ENCODE data around the gene IFIH1.

IFIH1 gene

GRCh38 chr2:162324953-162325352 is 6.5 kb upstream of the IFIH1 start:
- Mint-ChIP-seq H3K36me3 (peaks cover 2% of the 10 kb centered on the region), H3K9me3 (ENCODE audit: low read depth) (no peaks in the 10 kb centered on the region), H3K4me1 (ENCODE audit: low read depth) (peaks cover 17% of the 10 kb centered on the region), H3K27ac (no peak overlapping the region), H3K27me3 (no peaks in the 10 kb centered on the region), H3K4me3 (no peak overlapping the region)

- Mint-ChIP-seq H3K9me3 (ENCODE audit: low read depth) (no peaks in the 10 kb centered on the region), H3K27ac (peak overlapping the region; percentile 10), H3K4me3 (peak overlapping the region; percentile 14), H3K36me3 (peaks cover 3% of the 10 kb centered on the region), H3K27me3 (no peaks in the 10 kb centered on the region), H3K4me1 (ENCODE audit: low read depth) (peaks cover 44% of the 10 kb centered on the region)
These were observed 2.5 kb upstream of the IFIH1 start for GRCh38 chr2:162320864-162321517.

GRCh38 chr2:162317861-162318327 is 590 bp downstream of the IFIH1 start:
- H3K27ac Mint-ChIP-seq: peak overlapping the region; percentile 87
- H3K4me1 Mint-ChIP-seq (ENCODE audit: low read depth): peaks cover 69% of the 10 kb centered on the region
- peaks cover 11% of the 10 kb centered on the region for H3K36me3 Mint-ChIP-seq
- H3K27me3 Mint-ChIP-seq: no peaks in the 10 kb centered on the region
- H3K4me3 Mint-ChIP-seq: peak overlapping the region; percentile 93
- H3K9me3 Mint-ChIP-seq (ENCODE audit: low read depth): no peaks in the 10 kb centered on the region

DNA sequence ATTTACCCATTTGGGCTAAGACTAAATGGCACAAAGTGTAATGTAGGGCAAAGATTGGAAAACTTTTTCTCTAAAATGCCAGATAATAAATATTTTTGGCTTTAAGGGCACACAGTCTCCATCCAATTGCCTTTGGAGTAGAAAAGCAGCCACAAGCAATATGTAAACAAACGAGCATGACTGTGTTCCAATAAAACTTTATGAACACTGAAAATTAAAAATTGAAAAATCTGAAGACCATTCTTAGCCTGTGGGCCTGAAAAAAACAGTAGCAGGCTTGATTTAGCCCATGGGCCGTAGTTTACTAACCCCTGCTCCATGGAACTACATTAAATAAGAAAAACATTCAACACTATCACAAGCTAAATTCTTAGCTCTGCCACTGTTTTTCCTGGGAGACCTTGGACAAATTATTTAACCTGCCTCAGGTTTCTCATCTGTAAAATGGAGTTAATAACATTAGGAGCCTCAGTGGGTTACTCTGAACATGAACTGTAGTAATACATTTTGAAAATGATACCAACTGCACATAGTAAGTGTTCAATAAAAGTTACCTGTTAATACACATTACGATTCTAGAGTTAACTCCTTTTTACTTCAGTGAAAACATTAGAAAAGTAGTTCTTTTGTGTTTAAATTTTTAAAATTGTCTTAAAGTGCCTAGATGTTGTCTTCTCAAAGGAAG is 1.3 kb downstream of the IFIH1 start:
- no peaks in the 10 kb centered on the region for H3K27me3 Mint-ChIP-seq
- H3K4me3 Mint-ChIP-seq: peak overlapping the region; percentile 93
- H3K36me3 Mint-ChIP-seq: peaks cover 11% of the 10 kb centered on the region
- peaks cover 74% of the 10 kb centered on the region for H3K4me1 Mint-ChIP-seq (ENCODE audit: low read depth)
- no peaks in the 10 kb centered on the region for H3K9me3 Mint-ChIP-seq (ENCODE audit: low read depth)
- H3K27ac Mint-ChIP-seq: peak overlapping the region; percentile 87

DNA sequence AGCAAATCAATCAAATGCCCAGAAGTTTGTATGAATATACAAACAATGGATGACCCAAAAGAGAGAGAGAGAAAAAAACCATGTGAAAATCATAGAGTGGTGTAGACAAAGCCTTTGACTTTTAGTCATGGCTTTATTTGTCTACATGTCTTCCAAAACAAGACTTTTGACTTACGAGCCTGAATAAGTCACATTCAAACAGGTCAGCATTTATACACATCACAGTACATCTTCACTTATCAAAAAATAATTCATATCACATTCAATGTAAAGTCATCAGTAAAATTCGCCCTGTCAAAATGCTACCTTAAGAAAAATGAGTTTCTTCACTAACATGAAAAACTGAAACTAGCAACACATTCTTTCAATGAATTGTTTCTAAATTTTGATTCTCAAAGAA is 1.9 kb downstream of the IFIH1 start:
- no peaks in the 10 kb centered on the region for H3K9me3 Mint-ChIP-seq (ENCODE audit: low read depth)
- H3K27me3 Mint-ChIP-seq: no peaks in the 10 kb centered on the region
- H3K4me3 Mint-ChIP-seq: peak overlapping the region; percentile 93
- H3K4me1 Mint-ChIP-seq (ENCODE audit: low read depth): peaks cover 80% of the 10 kb centered on the region
- peak overlapping the region; percentile 55 for H3K27ac Mint-ChIP-seq
- H3K36me3 Mint-ChIP-seq: peaks cover 11% of the 10 kb centered on the region

DNA sequence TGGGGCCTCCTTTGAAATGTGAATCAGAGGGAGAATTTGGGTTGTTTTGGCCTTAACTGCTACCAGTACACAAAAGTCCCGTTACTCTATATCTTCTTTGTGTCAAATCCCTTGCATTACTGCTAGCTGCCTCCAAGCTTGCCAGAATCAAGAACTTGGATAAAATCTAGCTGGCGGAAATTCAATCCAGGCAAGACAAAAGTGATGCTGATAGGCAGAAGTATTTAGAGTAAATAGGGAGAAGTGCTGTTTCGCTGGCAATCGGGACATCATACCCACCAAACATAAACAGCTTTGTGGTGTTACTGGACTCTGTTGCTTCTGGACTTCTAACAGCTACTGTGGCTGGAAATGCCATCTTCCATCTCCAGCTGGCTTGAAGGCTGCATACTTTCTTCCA is 2.5 kb downstream of the IFIH1 start:
- H3K9me3 Mint-ChIP-seq (ENCODE audit: low read depth): no peaks in the 10 kb centered on the region
- H3K4me1 Mint-ChIP-seq (ENCODE audit: low read depth): peaks cover 80% of the 10 kb centered on the region
- peaks cover 11% of the 10 kb centered on the region for H3K36me3 Mint-ChIP-seq
- H3K4me3 Mint-ChIP-seq: peak overlapping the region; percentile 93
- H3K27ac Mint-ChIP-seq: no peak overlapping the region
- no peaks in the 10 kb centered on the region for H3K27me3 Mint-ChIP-seq

DNA sequence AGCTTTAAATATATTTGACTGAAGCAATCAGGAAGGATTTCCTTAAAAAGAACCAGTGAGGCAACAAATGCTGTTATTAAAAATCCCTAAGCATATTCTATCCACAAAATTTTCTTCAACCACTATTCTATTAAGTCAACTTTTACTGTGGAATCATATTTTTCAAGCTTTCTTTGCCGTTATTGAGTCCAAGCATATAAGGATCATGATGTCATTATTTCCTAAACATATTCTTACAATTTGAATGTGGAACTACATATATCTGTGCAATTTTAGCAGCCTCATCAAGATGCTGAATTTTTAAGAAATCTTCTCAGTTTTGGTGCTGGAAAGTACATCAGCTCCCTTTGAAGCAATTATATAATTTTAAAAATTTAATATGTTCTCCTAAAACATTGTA is 5.6 kb downstream of the IFIH1 start:
- H3K36me3 Mint-ChIP-seq: peaks cover 14% of the 10 kb centered on the region
- no peaks in the 10 kb centered on the region for H3K9me3 Mint-ChIP-seq (ENCODE audit: low read depth)
- peaks cover 63% of the 10 kb centered on the region for H3K4me1 Mint-ChIP-seq (ENCODE audit: low read depth)
- no peak overlapping the region for H3K27ac Mint-ChIP-seq
- no peak overlapping the region for H3K4me3 Mint-ChIP-seq
- H3K27me3 Mint-ChIP-seq: no peaks in the 10 kb centered on the region

GRCh38 chr2:162308747-162309503 is 9.6 kb downstream of the IFIH1 start:
- Mint-ChIP-seq H3K4me1 (ENCODE audit: low read depth) (peaks cover 31% of the 10 kb centered on the region), H3K9me3 (ENCODE audit: low read depth) (no peaks in the 10 kb centered on the region), H3K4me3 (no peak overlapping the region), H3K27ac (peak overlapping the region; percentile 56), H3K36me3 (peaks cover 3% of the 10 kb centered on the region), H3K27me3 (no peaks in the 10 kb centered on the region)

- H3K27ac Mint-ChIP-seq: peak overlapping the region; percentile 1
- H3K4me1 Mint-ChIP-seq (ENCODE audit: low read depth): peaks cover 9% of the 10 kb centered on the region
- H3K4me3 Mint-ChIP-seq: no peak overlapping the region
- no peaks in the 10 kb centered on the region for H3K9me3 Mint-ChIP-seq (ENCODE audit: low read depth)
- H3K36me3 Mint-ChIP-seq: peaks cover 3% of the 10 kb centered on the region
- H3K27me3 Mint-ChIP-seq: no peaks in the 10 kb centered on the region
These were observed 12.6 kb downstream of the IFIH1 start for GRCh38 chr2:162305901-162306300.

DNA sequence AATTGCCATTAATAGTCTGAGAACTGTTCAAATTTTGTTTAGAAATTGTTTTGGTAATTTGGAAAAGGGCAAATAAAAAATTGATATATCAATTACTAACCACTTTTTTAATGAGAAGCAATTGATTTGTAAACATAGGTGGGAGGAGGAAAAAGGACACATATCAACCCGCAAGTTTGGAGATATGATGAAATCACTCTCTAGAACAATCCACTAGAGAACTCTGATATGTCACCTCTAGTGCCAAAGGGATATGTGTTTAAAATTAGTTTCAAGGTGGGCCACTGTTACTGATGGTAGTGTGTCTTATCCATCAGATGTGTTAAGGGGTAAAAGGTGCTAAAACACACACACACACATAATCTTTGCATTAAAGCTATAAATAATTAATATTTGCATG is 16.6 kb downstream of the IFIH1 start:
- no peak overlapping the region for H3K27ac Mint-ChIP-seq
- no peaks in the 10 kb centered on the region for H3K27me3 Mint-ChIP-seq
- no peak overlapping the region for H3K4me3 Mint-ChIP-seq
- no peaks in the 10 kb centered on the region for H3K9me3 Mint-ChIP-seq (ENCODE audit: low read depth)
- peaks cover 2% of the 10 kb centered on the region for H3K4me1 Mint-ChIP-seq (ENCODE audit: low read depth)
- H3K36me3 Mint-ChIP-seq: peaks cover 3% of the 10 kb centered on the region

DNA sequence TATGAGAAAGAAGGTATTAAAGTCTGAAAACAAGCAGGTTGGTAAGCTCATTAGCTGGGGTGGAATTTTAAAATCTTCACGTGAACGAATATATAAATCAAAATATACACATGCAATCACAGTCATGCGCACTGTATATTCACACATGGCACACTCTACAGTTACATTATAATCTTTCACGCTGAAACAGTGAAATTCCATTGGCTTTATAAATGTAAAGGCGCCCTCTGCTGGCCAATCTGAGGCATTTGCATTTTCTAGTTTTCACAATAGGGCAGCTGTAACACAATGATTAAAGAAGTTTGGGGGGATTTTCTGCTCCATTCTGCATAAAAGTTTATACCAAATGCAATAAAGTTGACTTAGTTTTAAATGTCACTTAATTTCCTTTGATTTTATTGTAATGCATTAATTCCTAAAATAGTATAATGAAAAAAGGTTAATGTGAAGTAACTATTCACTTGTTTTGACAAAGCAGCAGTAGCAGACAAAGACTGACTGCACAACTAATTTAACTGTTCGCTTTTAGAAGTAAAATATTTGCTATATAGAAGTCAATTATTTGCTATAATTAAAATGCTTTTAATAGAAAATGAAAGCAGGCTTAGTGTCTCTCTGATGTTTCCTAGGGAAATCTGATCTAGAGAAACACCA is 17.2 kb downstream of the IFIH1 start:
- Mint-ChIP-seq H3K36me3 (peaks cover 3% of the 10 kb centered on the region), H3K27ac (no peak overlapping the region), H3K27me3 (no peaks in the 10 kb centered on the region), H3K4me3 (no peak overlapping the region), H3K4me1 (ENCODE audit: low read depth) (peaks cover 2% of the 10 kb centered on the region), H3K9me3 (ENCODE audit: low read depth) (no peaks in the 10 kb centered on the region)

GRCh38 chr2:162300266-162300665 is 18.2 kb downstream of the IFIH1 start:
- Mint-ChIP-seq H3K27me3 (no peaks in the 10 kb centered on the region), H3K4me3 (no peak overlapping the region), H3K27ac (no peak overlapping the region), H3K36me3 (peaks cover 6% of the 10 kb centered on the region), H3K4me1 (ENCODE audit: low read depth) (peaks cover 2% of the 10 kb centered on the region), H3K9me3 (ENCODE audit: low read depth) (no peaks in the 10 kb centered on the region)

DNA sequence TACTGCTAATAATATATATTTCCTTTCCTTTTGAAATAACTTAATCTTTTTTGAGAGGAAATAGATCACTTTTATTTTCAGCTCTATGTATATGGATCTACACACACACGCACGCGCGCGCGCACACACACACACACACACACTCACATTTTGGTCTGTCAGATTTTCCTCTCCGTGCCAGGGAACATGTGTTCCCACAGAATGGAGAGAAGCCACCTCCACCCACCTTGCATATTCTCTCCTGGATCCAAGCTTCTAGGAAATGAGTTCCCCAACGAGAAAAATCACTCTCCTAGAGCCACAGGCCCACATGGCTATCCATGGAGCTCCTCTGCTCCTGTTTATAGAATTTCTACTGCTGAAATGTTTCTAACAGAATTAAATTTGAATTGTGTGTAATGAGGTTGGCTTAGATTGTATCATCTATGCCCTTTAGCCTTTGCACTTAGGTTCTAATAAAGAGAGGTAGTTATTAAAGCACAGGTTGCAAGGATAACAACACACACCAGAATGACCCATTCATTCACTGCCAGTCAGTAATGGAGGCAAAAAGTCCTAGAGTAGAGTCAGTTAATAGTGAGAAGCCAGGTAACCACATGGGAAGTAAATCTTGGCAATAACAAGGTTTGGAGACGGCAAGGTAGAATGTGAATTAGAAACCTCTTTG is 19.7 kb downstream of the IFIH1 start:
- Mint-ChIP-seq H3K27me3 (no peaks in the 10 kb centered on the region), H3K9me3 (ENCODE audit: low read depth) (no peaks in the 10 kb centered on the region), H3K4me1 (ENCODE audit: low read depth) (peaks cover 2% of the 10 kb centered on the region), H3K27ac (no peak overlapping the region), H3K36me3 (peaks cover 6% of the 10 kb centered on the region), H3K4me3 (no peak overlapping the region)

GRCh38 chr2:162297925-162298552 is 20.4 kb downstream of the IFIH1 start:
- Mint-ChIP-seq H3K36me3 (peaks cover 6% of the 10 kb centered on the region), H3K9me3 (ENCODE audit: low read depth) (no peaks in the 10 kb centered on the region)

More at GRCh38 chr2:162297925-162298552, 20.4 kb downstream of the IFIH1 start:
- H3K4me1 Mint-ChIP-seq (ENCODE audit: low read depth): no peaks in the 10 kb centered on the region
- H3K4me3 Mint-ChIP-seq: no peak overlapping the region
- no peak overlapping the region for H3K27ac Mint-ChIP-seq
- no peaks in the 10 kb centered on the region for H3K27me3 Mint-ChIP-seq

Measured in activated naive CD8-positive, alpha-beta T cell (primary cell).